HEK293 (cell line): ENCODE data around the gene ADK.
A peak's percentile ranks its signal among the peaks of the same experiment; 100 is the strongest.

Experiments used
- CTCF ChIA-PET: fragments of 350-600 bp; formaldehyde crosslinking; extraction: SDS; loops from one replicate; lab custom pipeline; 2021; ENCODE audit warnings: antibody characterized with exemption; lab: Yijun Ruan, JAX
- POLR2A ChIA-PET: fragments of 300-600 bp; formaldehyde crosslinking; extraction: SDS; loops from one replicate; lab custom pipeline; 2020; ENCODE audit warnings: antibody characterized with exemption, inconsistent platforms; lab: Yijun Ruan, JAX
- H3K27ac ChIP-seq: fragments of 200-500 bp; sonication (Bioruptor generic); 2 replicates; pipeline ENCODE4 v1.5.1; 2014; ENCODE audit warnings: low read depth, low read length, control low read depth, inconsistent platforms; ENCODE audit errors: extremely low read depth
- H3K36me3 ChIP-seq, 2 experiments: fragments of 200-500 bp in 1 of 2; sonication (Bioruptor generic) in 1 of 2; 1 replicate in 1 of 2; 2 replicates in 1 of 2; pipeline ENCODE4 v1.5.1; 2014 to 2017; ENCODE audit warnings: inconsistent platforms in 2 of 2, low read length in 2 of 2; ENCODE audit not compliant: control insufficient read depth in 2 of 2, insufficient read depth in 1 of 2
- H3K4me1 ChIP-seq: fragments of 200-500 bp; sonication (Bioruptor generic); 2 replicates; pipeline ENCODE4 v1.5.1; 2014; ENCODE audit warnings: mild to moderate bottlenecking, low read length, inconsistent platforms; ENCODE audit not compliant: control insufficient read depth, insufficient read depth
- H3K4me3 ChIP-seq: 2 replicates; pipeline ENCODE4 v1.5.1; 2011; ENCODE audit warnings: low read depth, mild to moderate bottlenecking, control low read depth, low read length, moderate library complexity
- H3K9me3 ChIP-seq: fragments of 200-500 bp; sonication (Bioruptor generic); 2 replicates; pipeline ENCODE4 v1.5.1; 2014; ENCODE audit warnings: low read depth, low read length, inconsistent platforms; ENCODE audit not compliant: control insufficient read depth, insufficient read depth
- GLI2 ChIP-seq: fragments of 450-650 bp; formaldehyde crosslinking; IDR thresholded peaks from 2 replicates; pipeline ENCODE4; 2017; ENCODE audit warnings: missing biosample characterization, missing genetic modification characterization, low read depth, borderline replicate concordance
- MZF1 ChIP-seq: fragments of 450-650 bp; formaldehyde crosslinking; IDR thresholded peaks from 2 replicates; pipeline ENCODE4 v1.5.1; 2017; ENCODE audit warnings: missing biosample characterization, missing genetic modification characterization, borderline replicate concordance
- SCRT1 ChIP-seq: fragments of 450-650 bp; formaldehyde crosslinking; IDR thresholded peaks from 2 replicates; pipeline ENCODE4 v1.5.1; 2016; ENCODE audit warnings: missing biosample characterization, missing genetic modification characterization, borderline replicate concordance
- SCRT2 ChIP-seq: fragments of 450-650 bp; formaldehyde crosslinking; IDR thresholded peaks from 2 replicates; pipeline ENCODE4 v1.5.1; 2016; ENCODE audit warnings: missing biosample characterization, missing genetic modification characterization
- SETDB1 ChIP-seq: IDR thresholded peaks from one replicate; pipeline ENCODE4 v1.6.1; 2017; ENCODE audit warnings: mild to moderate bottlenecking, low read length, moderate library complexity, mixed read lengths; ENCODE audit not compliant: insufficient read length
- ZBTB11 ChIP-seq: fragments of 450-650 bp; formaldehyde crosslinking; conservative IDR thresholded peaks from 2 replicates; pipeline ENCODE4 v1.5.1; 2016; ENCODE audit warnings: low read depth, missing biosample characterization, missing genetic modification characterization
- ZBTB6 ChIP-seq: fragments of 450-650 bp; formaldehyde crosslinking; IDR thresholded peaks from 2 replicates; pipeline ENCODE4 v1.5.1; 2017; ENCODE audit warnings: missing biosample characterization, missing genetic modification characterization
- ZBTB7A ChIP-seq: fragments of 450-650 bp; formaldehyde crosslinking; IDR thresholded peaks from 2 replicates; pipeline ENCODE4 v1.5.1; 2016; ENCODE audit warnings: low read depth, missing biosample characterization, missing genetic modification characterization
- ZNF121 ChIP-seq: fragments of 450-650 bp; formaldehyde crosslinking; IDR thresholded peaks from 2 replicates; pipeline ENCODE4 v1.5.1; 2016; ENCODE audit warnings: missing biosample characterization, missing genetic modification characterization
- ZNF138 ChIP-seq: fragments of 450-650 bp; formaldehyde crosslinking; IDR thresholded peaks from 2 replicates; pipeline ENCODE4 v1.5.1; 2016; ENCODE audit warnings: missing biosample characterization, missing genetic modification characterization, borderline replicate concordance
- ZNF155 ChIP-seq: fragments of 450-650 bp; formaldehyde crosslinking; IDR thresholded peaks from 2 replicates; pipeline ENCODE4 v1.5.1; 2016; ENCODE audit warnings: missing biosample characterization, missing genetic modification characterization
- ZNF2 ChIP-seq: fragments of 450-650 bp; formaldehyde crosslinking; IDR thresholded peaks from 2 replicates; pipeline ENCODE4 v1.5.1; 2016; ENCODE audit warnings: missing biosample characterization, missing genetic modification characterization
- ZNF248 ChIP-seq: fragments of 450-650 bp; formaldehyde crosslinking; IDR thresholded peaks from 2 replicates; pipeline ENCODE4 v1.5.1; 2017; ENCODE audit warnings: missing biosample characterization, missing genetic modification characterization
- ZNF366 ChIP-seq: fragments of 450-650 bp; formaldehyde crosslinking; conservative IDR thresholded peaks from 2 replicates; pipeline ENCODE4 v1.5.1; 2016; ENCODE audit warnings: missing biosample characterization, missing genetic modification characterization
- ZNF391 ChIP-seq: fragments of 450-650 bp; formaldehyde crosslinking; IDR thresholded peaks from 2 replicates; pipeline ENCODE4 v1.5.1; 2016; ENCODE audit warnings: low read depth, missing biosample characterization, missing genetic modification characterization, borderline replicate concordance
- ZNF416 ChIP-seq: fragments of 450-650 bp; formaldehyde crosslinking; IDR thresholded peaks from 2 replicates; pipeline ENCODE4 v1.5.1; 2016; ENCODE audit warnings: missing biosample characterization, missing genetic modification characterization
- ZNF529 ChIP-seq: fragments of 450-650 bp; formaldehyde crosslinking; IDR thresholded peaks from 2 replicates; pipeline ENCODE4 v1.5.1; 2017; ENCODE audit warnings: missing genetic modification characterization, missing biosample characterization; ENCODE audit not compliant: insufficient replicate concordance
- ZNF548 ChIP-seq: fragments of 450-650 bp; formaldehyde crosslinking; IDR thresholded peaks from 2 replicates; pipeline ENCODE4 v1.5.1; 2016; ENCODE audit warnings: missing biosample characterization, missing genetic modification characterization
- ZNF596 ChIP-seq: fragments of 450-650 bp; IDR thresholded peaks from 2 replicates; pipeline ENCODE4 v1.5.0; 2018; ENCODE audit warnings: missing biosample characterization, mild to moderate bottlenecking, missing genetic modification characterization, moderate library complexity
- ZNF610 ChIP-seq: fragments of 450-650 bp; formaldehyde crosslinking; IDR thresholded peaks from 2 replicates; pipeline ENCODE4 v1.5.1; 2016; ENCODE audit warnings: missing biosample characterization, missing genetic modification characterization, borderline replicate concordance
- ZNF621 ChIP-seq: fragments of 450-650 bp; formaldehyde crosslinking; IDR thresholded peaks from 2 replicates; pipeline ENCODE4 v1.5.1; 2017; ENCODE audit warnings: missing biosample characterization, missing genetic modification characterization
- ZNF624 ChIP-seq: fragments of 450-650 bp; formaldehyde crosslinking; IDR thresholded peaks from 2 replicates; pipeline ENCODE4 v1.5.1; 2017; ENCODE audit warnings: missing biosample characterization, missing genetic modification characterization
- ZNF768 ChIP-seq: fragments of 450-650 bp; formaldehyde crosslinking; IDR thresholded peaks from 2 replicates; pipeline ENCODE4 v1.5.1; 2018; ENCODE audit warnings: missing biosample characterization, mild to moderate bottlenecking, missing genetic modification characterization

The ADK gene

GRCh38 chr10:74255888-74256357 is 104.9 kb downstream of the ADK start (continued):
- no peak for TF ChIP-seq ZNF391 (tag by site-specific recombination)
- peak; percentile 78 for TF ChIP-seq ZNF596
- no peak for TF ChIP-seq ZNF416 (tag by site-specific recombination)
- TF ChIP-seq, all 188 proteins: peak for 39

- Histone ChIP-seq H3K27ac (no peak overlapping the region), H3K4me1 (no peaks in the 10 kb centered on the region), H3K36me3 (no peaks in the 10 kb centered on the region), H3K9me3 (no peaks in the 10 kb centered on the region), H3K4me3 (no peak overlapping the region)
- POLR2A ChIA-PET = no interaction called here
- CTCF ChIA-PET = interaction anchor here (1.0 to 1.4 kb wide), 2 partner anchors 757 to 973 kb away, joined by 3 to 4 read pairs; partner anchors contain the start of gene COMTD1
- no peak for TF ChIP-seq ZNF2 (tag by site-specific recombination)
Observed at GRCh38 chr10:74262856-74263255, 111.8 kb downstream of the ADK start.

GRCh38 chr10:74263996-74264395 is 113.0 kb downstream of the ADK start:
- Histone ChIP-seq H3K36me3 (no peaks in the 10 kb centered on the region), H3K27ac (no peak overlapping the region), H3K4me3 (no peak overlapping the region), H3K4me1 (no peaks in the 10 kb centered on the region), H3K9me3 (no peaks in the 10 kb centered on the region)
- ChIA-PET POLR2A (no interaction called here), CTCF (no interaction called here)
- TF ChIP-seq ZNF366 (tag by site-specific recombination) = no peak
- TF ChIP-seq SCRT1 = peak; percentile 61; the same call in 1 of the 2 replicates
- peak; percentile 71 for TF ChIP-seq SCRT2 (tag by site-specific recombination)

- H3K9me3 ChIP-seq = no peaks in the 10 kb centered on the region
- POLR2A ChIA-PET = no interaction called here
- no peak overlapping the region for H3K4me3 ChIP-seq
- CTCF ChIA-PET = no interaction called here
- no peaks in the 10 kb centered on the region for H3K4me1 ChIP-seq
- no peak overlapping the region for H3K27ac ChIP-seq
- H3K36me3 ChIP-seq = no peaks in the 10 kb centered on the region
- peak; percentile 85 for TF ChIP-seq ZNF121
- no peak for TF ChIP-seq ZNF548 (tag by site-specific recombination)
Observed at GRCh38 chr10:74272288-74272687, 121.3 kb downstream of the ADK start.

GRCh38 chr10:74275755-74276290 is 124.8 kb downstream of the ADK start:
- Histone ChIP-seq H3K4me1 (no peaks in the 10 kb centered on the region), H3K9me3 (no peaks in the 10 kb centered on the region), H3K27ac (no peak overlapping the region), H3K36me3 (no peaks in the 10 kb centered on the region), H3K4me3 (no peak overlapping the region)
- POLR2A ChIA-PET = interaction anchor here (0.6 kb wide), 1 partner anchor 543 kb away, joined by 6 read pairs; no protein-coding TSS in a partner anchor
- CTCF ChIA-PET = interaction anchor here (0.5 to 1.2 kb wide), 5 partner anchors 9 to 746 kb away, joined by 3 to 4 read pairs (median 3); no protein-coding TSS in a partner anchor
- TF ChIP-seq ZBTB6 (tag by site-specific recombination) (no peak), ZNF610 (tag by site-specific recombination) (no peak), ZNF624 (tag by site-specific recombination) (no peak), MZF1 (tag by site-specific recombination) (no peak), ZNF391 (tag by site-specific recombination) (no peak), SETDB1 (no peak), ZNF155 (tag by site-specific recombination) (no peak), ZBTB7A (tag by site-specific recombination) (no peak), ZNF138 (no peak), ZNF248 (no peak), ZBTB11 (tag by site-specific recombination) (no peak), GLI2 (tag by site-specific recombination) (no peak), ZNF768 (tag by site-specific recombination) (no peak), ZNF621 (tag by site-specific recombination) (no peak), ZNF529 (tag by site-specific recombination) (no peak)
